MM.1S (cell line): ENCODE results near the gene DNAJB7.

Experiments
- DNase-seq: peaks from one replicate; pipeline ENCODE4 v3.0.0-alpha.2; 2015
- H2AFZ ChIP-seq: fragments of 300-600 bp; sonication (generic); 2 replicates; pipeline ENCODE4 v1.6.0; 2016; ENCODE audit warnings: antibody characterized with exemption, low read length
- H3F3A ChIP-seq: fragments of 300-600 bp; sonication (generic); 2 replicates; pipeline ENCODE4 v1.6.1; 2016; ENCODE audit warnings: mild to moderate bottlenecking, antibody characterized with exemption, low read length, moderate library complexity, mixed read lengths; ENCODE audit not compliant: insufficient read depth
- H3K27ac ChIP-seq: fragments of 300-600 bp; sonication (generic); 2 replicates; pipeline ENCODE4 v1.5.1; 2016; ENCODE audit warnings: mild to moderate bottlenecking, low read length
- H3K27me3 ChIP-seq: fragments of 300-600 bp; sonication (generic); replicated peaks from 2 replicates; pipeline ENCODE4 v1.6.0; 2016; ENCODE audit warnings: low read length; ENCODE audit not compliant: insufficient read depth
- H3K36me3 ChIP-seq: fragments of 300-600 bp; sonication (generic); replicated peaks from 2 replicates; pipeline ENCODE4 v1.6.1; 2016; ENCODE audit warnings: mild to moderate bottlenecking, low read length, mixed read lengths; ENCODE audit not compliant: insufficient read depth
- H3K4me1 ChIP-seq: fragments of 300-600 bp; sonication (generic); 2 replicates; pipeline ENCODE4 v1.6.1; 2016; ENCODE audit warnings: low read length, mixed read lengths
- H3K4me2 ChIP-seq: fragments of 300-600 bp; sonication (generic); 2 replicates; pipeline ENCODE4 v1.6.0; 2016; ENCODE audit warnings: low read depth, low read length
- H3K4me3 ChIP-seq: fragments of 300-600 bp; sonication (generic); 2 replicates; pipeline ENCODE4 v1.5.1; 2016; ENCODE audit warnings: low read length, mixed read lengths
- H3K79me2 ChIP-seq: fragments of 300-600 bp; sonication (generic); 2 replicates; pipeline ENCODE4 v1.6.1; 2016; ENCODE audit warnings: mixed run types, low read length, mixed read lengths
- H3K9ac ChIP-seq: fragments of 300-600 bp; sonication (generic); 2 replicates; pipeline ENCODE4 v1.6.1; 2016; ENCODE audit warnings: low read length, mixed read lengths
- H3K9me2 ChIP-seq: fragments of 300-600 bp; sonication (generic); replicated peaks from 2 replicates; pipeline ENCODE4 v1.6.1; 2016; ENCODE audit warnings: mild to moderate bottlenecking, low read length, mixed read lengths; ENCODE audit not compliant: insufficient read depth
- H3K9me3 ChIP-seq: fragments of 300-600 bp; sonication (generic); replicated peaks from 2 replicates; pipeline ENCODE4 v1.6.1; 2016; ENCODE audit warnings: mild to moderate bottlenecking, low read length, mixed read lengths; ENCODE audit not compliant: insufficient read depth
- H4K20me1 ChIP-seq: fragments of 300-600 bp; sonication (generic); 2 replicates; pipeline ENCODE4 v1.6.1; 2016; ENCODE audit warnings: mild to moderate bottlenecking, low read length, moderate library complexity, mixed read lengths; ENCODE audit not compliant: insufficient read depth
- EZH2 ChIP-seq: fragments of 300-600 bp; sonication (generic); optimal IDR thresholded peaks from 2 replicates; pipeline ENCODE3; 2017; ENCODE audit warnings: low read depth, mild to moderate bottlenecking, antibody characterized with exemption, low read length, mixed read lengths
- EZH2phosphoT487 ChIP-seq: fragments of 300-600 bp; sonication (generic); IDR thresholded peaks from 2 replicates; pipeline ENCODE4 v1.6.1; 2018; ENCODE audit warnings: antibody characterized with exemption, low read length
- TF ChIP-seq, protein P1 (sequence below): fragments of 300-600 bp; sonication (generic); IDR thresholded peaks from 2 replicates; pipeline ENCODE4 v1.5.1; 2016; ENCODE audit warnings: antibody characterized with exemption, low read length, mixed read lengths

DNAJB7 gene

DNA sequence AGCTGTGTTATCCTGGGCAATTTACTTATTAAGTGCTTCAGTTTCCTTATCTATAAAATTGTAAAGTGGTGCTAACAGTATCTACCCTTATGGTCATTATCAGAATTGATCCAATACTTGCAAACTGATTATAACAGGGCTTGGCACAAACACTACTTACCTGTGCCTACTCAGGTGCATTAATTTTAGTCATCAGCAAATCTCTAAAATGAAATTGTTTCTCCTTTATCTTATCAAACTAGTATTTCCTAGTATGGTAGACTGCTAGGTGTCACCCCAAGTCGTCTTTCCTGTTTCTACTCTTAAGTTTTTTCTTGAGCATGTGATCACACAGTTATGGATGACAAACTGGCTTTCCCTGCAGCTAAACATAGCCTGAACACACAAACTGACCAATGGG lies 38.5 kb downstream of the DNAJB7 start:
- no peaks in the 10 kb centered on the region for H3K9me3 ChIP-seq
- DNase-seq = no peak
- H4K20me1 ChIP-seq = no peaks in the 10 kb centered on the region
- no peaks in the 10 kb centered on the region for H3K9me2 ChIP-seq
- H3K27ac ChIP-seq = no peak overlapping the region
- no peak overlapping the region for H3K4me2 ChIP-seq
- H3K27me3 ChIP-seq = no peaks in the 10 kb centered on the region
- H3K4me1 ChIP-seq = no peaks in the 10 kb centered on the region; the same call in 1 of the 2 replicates
- H3F3A ChIP-seq = peaks cover 14% of the 10 kb centered on the region
- no peak overlapping the region for H3K4me3 ChIP-seq
- H3K9ac ChIP-seq = no peak overlapping the region
- H2AFZ ChIP-seq = no peak overlapping the region
- peaks cover 4% of the 10 kb centered on the region; the same call in 1 of the 2 replicates for H3K36me3 ChIP-seq
- H3K79me2 ChIP-seq = peaks cover 7% of the 10 kb centered on the region
- no peak for TF ChIP-seq EZH2
- TF ChIP-seq, protein P1, sequence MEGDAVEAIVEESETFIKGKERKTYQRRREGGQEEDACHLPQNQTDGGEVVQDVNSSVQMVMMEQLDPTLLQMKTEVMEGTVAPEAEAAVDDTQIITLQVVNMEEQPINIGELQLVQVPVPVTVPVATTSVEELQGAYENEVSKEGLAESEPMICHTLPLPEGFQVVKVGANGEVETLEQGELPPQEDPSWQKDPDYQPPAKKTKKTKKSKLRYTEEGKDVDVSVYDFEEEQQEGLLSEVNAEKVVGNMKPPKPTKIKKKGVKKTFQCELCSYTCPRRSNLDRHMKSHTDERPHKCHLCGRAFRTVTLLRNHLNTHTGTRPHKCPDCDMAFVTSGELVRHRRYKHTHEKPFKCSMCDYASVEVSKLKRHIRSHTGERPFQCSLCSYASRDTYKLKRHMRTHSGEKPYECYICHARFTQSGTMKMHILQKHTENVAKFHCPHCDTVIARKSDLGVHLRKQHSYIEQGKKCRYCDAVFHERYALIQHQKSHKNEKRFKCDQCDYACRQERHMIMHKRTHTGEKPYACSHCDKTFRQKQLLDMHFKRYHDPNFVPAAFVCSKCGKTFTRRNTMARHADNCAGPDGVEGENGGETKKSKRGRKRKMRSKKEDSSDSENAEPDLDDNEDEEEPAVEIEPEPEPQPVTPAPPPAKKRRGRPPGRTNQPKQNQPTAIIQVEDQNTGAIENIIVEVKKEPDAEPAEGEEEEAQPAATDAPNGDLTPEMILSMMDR = no peak

DNA sequence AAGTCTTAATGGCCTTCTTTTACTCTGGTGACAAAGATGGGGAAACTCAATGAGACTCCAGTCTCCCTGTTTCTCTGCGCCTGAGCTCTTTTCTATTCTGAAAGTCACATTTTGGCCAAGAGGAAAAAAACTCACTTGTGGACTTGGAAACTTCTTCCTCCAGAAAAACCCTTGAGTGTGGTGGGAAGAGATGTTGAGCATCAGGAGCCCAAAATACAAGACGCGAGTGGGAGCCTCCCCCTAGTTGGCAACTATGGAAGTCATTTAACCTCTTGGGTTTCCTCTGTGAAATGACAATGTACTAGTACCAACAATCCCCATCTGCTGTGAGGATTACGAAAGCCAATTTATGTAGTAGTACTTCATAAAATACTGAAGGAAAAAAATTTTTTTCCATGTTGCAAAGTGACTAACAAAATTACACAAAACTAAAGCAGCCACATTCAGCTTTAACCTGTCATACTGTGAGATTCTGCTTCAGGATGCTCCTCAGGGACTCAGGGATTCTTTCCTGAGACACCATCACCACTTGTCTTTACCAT lies 42.2 kb downstream of the DNAJB7 start:
- Histone ChIP-seq H3K9me2 (no peaks in the 10 kb centered on the region), H3K4me3 (peak overlapping the region; percentile 61), H3K27ac (peak overlapping the region; percentile 23; the same call in 1 of the 2 replicates), H3K4me1 (peaks cover 17% of the 10 kb centered on the region), H3K27me3 (no peaks in the 10 kb centered on the region), H4K20me1 (no peaks in the 10 kb centered on the region), H3F3A (peaks cover 27% of the 10 kb centered on the region), H3K4me2 (peak overlapping the region; percentile 90), H3K9ac (peak overlapping the region; percentile 53; the same call in 1 of the 2 replicates), H2AFZ (peak overlapping the region; percentile 92), H3K36me3 (no peaks in the 10 kb centered on the region; the same call in 1 of the 2 replicates), H3K79me2 (peaks cover 41% of the 10 kb centered on the region), H3K9me3 (no peaks in the 10 kb centered on the region)
- TF ChIP-seq, protein P1 = no peak
- TF ChIP-seq EZH2 (no peak), EZH2phosphoT487 (no peak)
- peak; percentile 19 for DNase-seq

DNA sequence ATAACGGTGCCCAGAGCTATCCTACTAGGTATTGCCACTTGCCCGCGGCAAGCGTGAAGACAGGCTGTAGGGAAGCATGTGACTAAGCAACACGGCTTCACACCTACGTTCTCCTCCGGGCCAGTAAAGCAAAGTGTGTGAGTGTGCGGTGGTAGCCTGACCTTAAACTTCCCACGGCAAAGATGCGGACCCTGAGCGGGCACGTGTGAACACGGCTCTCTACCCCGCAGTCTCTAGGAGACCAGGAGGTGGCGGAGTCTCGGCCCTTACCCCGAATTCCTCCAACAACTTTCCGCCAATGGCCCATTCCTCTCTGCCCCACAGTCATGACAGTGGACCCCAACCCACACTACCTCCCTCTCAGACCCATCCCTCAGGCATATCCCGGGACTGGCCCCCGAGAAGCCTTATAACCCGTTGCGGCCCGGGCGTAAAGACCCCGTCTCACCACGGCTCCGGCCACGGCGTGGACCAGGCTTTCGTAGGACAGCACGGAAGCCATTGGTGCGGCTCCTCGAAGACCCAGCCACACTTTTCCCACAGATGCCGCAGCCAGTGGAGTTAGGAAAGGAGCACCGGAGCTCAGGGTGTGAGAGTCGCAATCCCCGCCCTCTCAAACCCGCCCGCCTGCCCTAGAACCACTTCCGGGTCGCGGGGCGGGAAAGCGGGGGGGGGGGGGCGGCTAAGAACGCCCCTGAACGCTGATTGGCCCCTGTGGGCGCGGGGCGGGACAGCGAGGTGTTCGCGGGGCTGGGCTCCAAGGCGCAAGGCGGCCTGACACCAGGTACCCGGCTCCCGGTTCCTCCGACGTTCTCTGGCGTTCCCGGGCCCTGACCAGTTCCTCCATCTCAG lies 42.9 kb downstream of the DNAJB7 start, which contains the start of gene SLC25A17:
SLC25A17 (minus strand) TSS at position 600 of the 852 bp plus-strand sequence; CDS start at position 502, 98 bp downstream.
- Histone ChIP-seq H2AFZ (peak within 1 kb of the TSS; percentile 94), H3K9me2 (no peaks in the 10 kb centered on the region), H3K79me2 (peaks cover 46% of the 10 kb centered on the region), H3K27me3 (no peaks in the 10 kb centered on the region), H3K9ac (peak within 1 kb of the TSS; percentile 71), H3K36me3 (no peaks in the 10 kb centered on the region), H3K4me2 (peak within 1 kb of the TSS; percentile 93), H3K4me3 (peak within 1 kb of the TSS; percentile 98), H4K20me1 (no peaks in the 10 kb centered on the region), H3F3A (peaks cover 27% of the 10 kb centered on the region), H3K4me1 (peaks cover 17% of the 10 kb centered on the region), H3K9me3 (no peaks in the 10 kb centered on the region), H3K27ac (peak within 1 kb of the TSS; percentile 66)
- no peak for TF ChIP-seq EZH2phosphoT487
- TF ChIP-seq, protein P1 = peak; percentile 45
- DNase-seq = peak; percentile 91
